Fibroblast of the aortic adventitia (primary cell): ENCODE results near the gene KRTAP5-5. TPM values are rescaled to one million over a fixed set of nuclear protein-coding genes. Genes with fewer than 3 reads are reported as not detected.

Source experiments
- DNase-seq: peaks from one replicate; pipeline ENCODE4 v3.0.0-alpha.2; 2010; ENCODE audit warnings: low read depth
- H3K4me3 ChIP-seq: 2 replicates; pipeline ENCODE4 v1.5.1; 2011; ENCODE audit warnings: low read depth, mild to moderate bottlenecking, control low read depth, low read length, moderate library complexity
- CTCF ChIP-seq: IDR thresholded peaks from 2 replicates; pipeline ENCODE4 v1.5.1; 2011; ENCODE audit warnings: mild to moderate bottlenecking, low read length, control low read depth, inconsistent platforms; ENCODE audit not compliant: insufficient read depth
- total RNA-seq: library from RNA; depleted of rRNA; stranded (reverse); fragments of >200 nt; gene quantifications from 2 replicates; pipeline ENCODE4 v1.2.3, GENCODE V29; 2012; ENCODE audit warnings: low replicate concordance

KRTAP5-5 gene
- total RNA-seq, 1 donor, result not detected

DNA sequence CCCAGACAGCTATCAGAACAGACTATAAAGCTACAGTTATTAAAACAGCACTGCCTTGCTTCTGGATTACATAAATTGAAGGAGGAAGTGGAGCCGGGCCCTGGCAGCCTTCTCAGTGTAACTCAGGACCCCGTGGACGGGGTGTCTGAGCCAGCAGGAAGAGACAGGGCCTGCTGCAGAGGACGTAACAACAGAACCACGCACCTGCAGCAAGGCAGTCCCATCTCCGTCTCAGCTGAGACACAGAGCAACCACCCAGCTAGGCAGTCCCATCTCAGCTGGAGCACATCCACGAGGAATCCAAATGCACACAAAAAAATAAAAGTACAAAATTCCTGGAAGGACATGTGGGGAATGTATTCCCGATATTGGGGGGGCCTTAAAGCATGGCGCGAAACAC lies 50.3 kb downstream of the KRTAP5-5 start:
- DNase-seq, result no peak
- TF ChIP-seq CTCF, result no peak
- H3K4me3 ChIP-seq, result no peak overlapping the region

Other genes with a start within 250 kb of the KRTAP5-5 start
- gene BRSK2, start 239.8 kb upstream of the KRTAP5-5 start, total RNA-seq, result 0.36 TPM in 1 of 2 replicates, not detected in the other
- gene MOB2, start 143.0 kb upstream of the KRTAP5-5 start, total RNA-seq, result 3.1 and 13.9 TPM in 2 replicates
- gene DUSP8, start 57.5 kb upstream of the KRTAP5-5 start, total RNA-seq, result 0.36 TPM in 1 of 2 replicates, not detected in the other
- not detected in 2 replicates for gene KRTAP5-1, start 44.5 kb upstream of the KRTAP5-5 start, total RNA-seq
- not detected in 2 replicates for gene KRTAP5-2, start 31.5 kb upstream of the KRTAP5-5 start, total RNA-seq
- gene KRTAP5-3, start 21.3 kb upstream of the KRTAP5-5 start, total RNA-seq, result not detected in 2 replicates
- not detected in 2 replicates for gene KRTAP5-4, start 7.6 kb upstream of the KRTAP5-5 start, total RNA-seq
- not detected in 2 replicates for gene KRTAP5-6, start 67.4 kb downstream of the KRTAP5-5 start, total RNA-seq
- gene IFITM10, start 120.8 kb downstream of the KRTAP5-5 start, total RNA-seq, result 2.2 and 5.9 TPM in 2 replicates
- 184 and 221 TPM in 2 replicates for gene CTSD, start 134.2 kb downstream of the KRTAP5-5 start, total RNA-seq
- 0.82 TPM in 1 of 2 replicates, not detected in the other for gene SYT8, start 205.2 kb downstream of the KRTAP5-5 start, total RNA-seq
- gene TNNI2, start 209.2 kb downstream of the KRTAP5-5 start, total RNA-seq, result not detected in 2 replicates
- 18.7 and 40.2 TPM in 2 replicates for gene LSP1, start 223.3 kb downstream of the KRTAP5-5 start, total RNA-seq